ENCODE results near the gene GTPBP4. TPM values are rescaled to one million over a fixed set of nuclear protein-coding genes. Genes with fewer than 3 reads are reported as not detected.
"Not testable (repeated sequence)": the region's sequence is repeated elsewhere in the genome, so short reads cannot be mapped to it uniquely, and the experiment has no call there.

Gene GTPBP4
- total and polyA plus RNA-seq, 2 of the 8 experiments (the other 6 are each of a cell fraction or from before 2014, with no cell fraction given), result 16.9 to 98.1 TPM

DNA sequence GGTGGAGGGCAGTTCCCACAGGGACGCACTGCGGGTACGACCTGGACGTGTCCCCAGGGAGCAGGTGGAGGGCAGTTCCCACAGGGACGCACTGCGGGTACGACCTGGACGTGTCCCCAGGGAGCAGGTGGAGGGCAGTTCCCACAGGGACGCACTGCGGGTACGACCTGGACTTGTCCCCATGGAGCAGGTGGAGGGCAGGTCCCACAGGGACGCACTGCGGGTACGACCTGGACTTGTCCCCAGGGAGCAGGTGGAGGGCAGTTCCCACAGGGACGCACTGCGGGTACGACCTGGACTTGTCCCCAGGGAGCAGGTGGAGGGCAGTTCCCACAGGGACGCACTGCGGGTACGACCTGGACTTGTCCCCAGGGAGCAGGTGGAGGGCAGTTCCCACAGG is 50.5 kb downstream of the GTPBP4 start:
- H2BK12ac ChIP-seq (ENCODE audit: low read depth, low read length); H3K27ac ChIP-seq (ENCODE audit: low read depth, low read length); H3K4ac ChIP-seq (replicated peaks; ENCODE audit: insufficient read length, low read depth, low read length); H4K91ac ChIP-seq (replicated peaks; ENCODE audit: insufficient read length, low read length); CTCF ChIA-PET (ENCODE audit: partially characterized antibody); H3K56ac ChIP-seq (replicated peaks; ENCODE audit: insufficient read length, low read depth, low read length); H3K9ac ChIP-seq (replicated peaks in 1 of 4; ENCODE audit: extremely low read depth in 1 of 4, low read depth in 3 of 4, low read length in 3 of 4); H3K23me2 ChIP-seq (ENCODE audit: low read depth, low read length); H2BK5ac ChIP-seq (ENCODE audit: low read depth, low read length); H3K14ac ChIP-seq (ENCODE audit: insufficient read length); H3K4me1 ChIP-seq (replicated peaks in 1 of 4; ENCODE audit: control insufficient read depth in 3 of 4, insufficient read depth in 4 of 4, low read length in 3 of 4); H2AFZ ChIP-seq (ENCODE audit: low read length); H2AK5ac ChIP-seq (ENCODE audit: low read depth, low read length); H4K8ac ChIP-seq (ENCODE audit: extremely low read depth, insufficient read depth, low read length); H3K4me3 ChIP-seq (ENCODE audit: extremely low read depth in 1 of 4, insufficient read depth in 2 of 4, low read depth in 3 of 4, low read length in 4 of 4); H4K5ac ChIP-seq (ENCODE audit: insufficient read length, low read depth, low read length); H3K79me1 ChIP-seq (ENCODE audit: low read depth, low read length); DNase-seq (ENCODE audit: low read depth in 1 of 2, low spot score in 2 of 2); H3K18ac ChIP-seq (ENCODE audit: extremely low read depth, low read length); H3K4me2 ChIP-seq (ENCODE audit: insufficient read depth in 1 of 2, low read depth in 2 of 2, low read length in 2 of 2); H3K79me2 ChIP-seq (ENCODE audit: control insufficient read depth in 1 of 2, insufficient read depth in 2 of 2, low read length in 2 of 2); H3K9me3 ChIP-seq (ENCODE audit: insufficient read depth in 2 of 2, low read depth in 1 of 2, low read length in 1 of 2); H2BK15ac ChIP-seq (ENCODE audit: low read length); H3K27me3 ChIP-seq (replicated peaks in 1 of 4; ENCODE audit: control insufficient read depth in 3 of 4, extremely low read depth in 1 of 4, insufficient read depth in 3 of 4, low read length in 3 of 4); H3K23ac ChIP-seq (ENCODE audit: insufficient read length); H2BK120ac ChIP-seq (replicated peaks; ENCODE audit: low read depth, low read length); H2BK20ac ChIP-seq (ENCODE audit: low read length); FAIRE-seq: not testable (repeated sequence)
- Histone ChIP-seq H4K20me1 (replicated peaks in 1 of 2; ENCODE audit: control insufficient read depth in 1 of 2, insufficient read depth in 2 of 2, low read length in 2 of 2) (peaks cover 4 to 14% of the 10 kb centered on the region in 2 experiments), H3K36me3 (ENCODE audit: control insufficient read depth in 2 of 4, insufficient read depth in 4 of 4, low read length in 3 of 4) (peaks cover 3 to 44% (median 29%) of the 10 kb centered on the region in 4 experiments; a peak in 7 of 8 replicates)
- WGBS, 2 experiments (ENCODE audit: extremely low coverage in 1 of 2, insufficient coverage in 1 of 2, insufficient read length in 1 of 2, insufficient replicate concordance in 2 of 2, low coverage in 1 of 2, low lambda C conversion rate in 2 of 2, missing lambda C conversion rate in 1 of 2), result 91% methylated on average over 6 of the region's 20 CpGs; no CpG with 5 or more reads in 1 of the 2 experiments
- POLR2A ChIA-PET (ENCODE audit: partially characterized antibody), result interaction anchor here (2.0 kb wide), 1 partner anchor 17 kb away, joined by 7 read pairs; the partner anchor contains the start of gene WDR37

All from H1 (cell line).